HepG2 (cell line): ENCODE measurements around the gene DSCAM.

Experiments used
- ARID2 ChIP-seq: sonication (generic); formaldehyde crosslinking; IDR thresholded peaks from 2 replicates; pipeline ENCODE4 v1.8.1; 2022; ENCODE audit warnings: mild to moderate bottlenecking, missing genetic modification reagents, borderline replicate concordance
- BHLHE40 ChIP-seq: IDR thresholded peaks from 2 replicates; pipeline ENCODE4 v1.6.1; 2011; ENCODE audit warnings: low read length, improper control_type of control experiment
- ETV6 ChIP-seq: sonication (generic); formaldehyde crosslinking; conservative IDR thresholded peaks from 2 replicates; pipeline ENCODE4 v1.4.0; 2020; ENCODE audit warnings: missing genetic modification reagents
- MXI1 ChIP-seq: IDR thresholded peaks from 3 replicates; pipeline ENCODE4 v1.6.1; 2012; ENCODE audit warnings: low read depth, low read length, inconsistent platforms, borderline replicate concordance
- POLR2A ChIP-seq, 2 experiments: IDR thresholded peaks; 2 replicates each; pipeline ENCODE4 v1.6.1; 2011; ENCODE audit warnings: low read depth in 2 of 2, low read length in 2 of 2, mild to moderate bottlenecking in 1 of 2, moderate library complexity in 1 of 2; ENCODE audit not compliant: insufficient read depth in 1 of 2
- SALL2 ChIP-seq: sonication (generic); formaldehyde crosslinking; IDR thresholded peaks from 2 replicates; pipeline ENCODE4 v1.8.1; 2023; ENCODE audit warnings: mild to moderate bottlenecking, missing genetic modification reagents, inconsistent platforms
- SMAD9 ChIP-seq: sonication (generic); formaldehyde crosslinking; IDR thresholded peaks from 2 replicates; pipeline ENCODE4 v1.5.1; 2020; ENCODE audit warnings: mild to moderate bottlenecking, missing genetic modification reagents
- ZNF652 ChIP-seq: IDR thresholded peaks from 2 replicates; pipeline ENCODE4 v1.6.1; 2016; ENCODE audit warnings: low read depth, borderline replicate concordance
- TF ChIP-seq, protein P1 (sequence below): sonication (generic); formaldehyde crosslinking; conservative IDR thresholded peaks from 2 replicates; pipeline ENCODE4 v1.5.0; 2020; ENCODE audit warnings: missing genetic modification reagents
- TF ChIP-seq, protein P2 (sequence below): sonication (generic); formaldehyde crosslinking; IDR thresholded peaks from 2 replicates; pipeline ENCODE4 v1.8.0; 2022; ENCODE audit warnings: missing genetic modification reagents, mild to moderate bottlenecking, inconsistent platforms, borderline replicate concordance
- TF ChIP-seq, protein P3 (sequence below), 2 experiments: fragments of 450-650 bp in 1 of 2; sonication (generic) in 1 of 2; formaldehyde crosslinking in 1 of 2; IDR thresholded peaks; 2 replicates each; pipeline versions ENCODE4 v1.6.1 to v1.8.0; 2016 to 2022; ENCODE audit warnings: antibody characterized with exemption in 1 of 2, mild to moderate bottlenecking in 1 of 2, missing genetic modification reagents in 1 of 2
- TF ChIP-seq, protein P4 (sequence below): sonication (generic); formaldehyde crosslinking; IDR thresholded peaks from 2 replicates; pipeline ENCODE4 v1.5.0; 2020; ENCODE audit warnings: mild to moderate bottlenecking, missing genetic modification reagents, moderate library complexity
- TF ChIP-seq, protein P5 (sequence below): sonication (generic); formaldehyde crosslinking; IDR thresholded peaks from 2 replicates; pipeline ENCODE4 v1.5.1; 2020; ENCODE audit warnings: mild to moderate bottlenecking, missing genetic modification reagents, moderate library complexity

DNA sequence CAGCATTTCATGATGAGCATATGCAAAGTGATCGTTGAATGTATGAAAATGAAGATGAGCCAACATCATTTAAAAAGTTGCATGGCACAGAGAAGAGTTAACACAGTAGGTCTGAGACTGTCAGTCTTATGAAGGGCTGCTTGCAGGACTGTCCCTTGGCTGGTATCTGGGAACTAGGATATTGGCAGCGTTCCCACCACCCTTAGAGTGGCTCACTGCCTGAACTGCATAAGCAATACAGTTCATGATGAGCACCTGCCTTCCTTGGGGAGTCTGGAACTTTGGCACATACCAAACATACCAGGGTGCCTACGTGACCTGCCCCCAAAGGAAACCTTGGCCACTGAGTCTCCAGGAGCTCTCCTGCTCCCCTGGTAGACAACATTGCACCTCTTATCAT, 161.8 kb downstream of the DSCAM start:
- no peak for TF ChIP-seq MXI1
- no peak for TF ChIP-seq BHLHE40
- TF ChIP-seq ZNF652 (CRISPR knock-in tag): no peak
- TF ChIP-seq, protein P1, sequence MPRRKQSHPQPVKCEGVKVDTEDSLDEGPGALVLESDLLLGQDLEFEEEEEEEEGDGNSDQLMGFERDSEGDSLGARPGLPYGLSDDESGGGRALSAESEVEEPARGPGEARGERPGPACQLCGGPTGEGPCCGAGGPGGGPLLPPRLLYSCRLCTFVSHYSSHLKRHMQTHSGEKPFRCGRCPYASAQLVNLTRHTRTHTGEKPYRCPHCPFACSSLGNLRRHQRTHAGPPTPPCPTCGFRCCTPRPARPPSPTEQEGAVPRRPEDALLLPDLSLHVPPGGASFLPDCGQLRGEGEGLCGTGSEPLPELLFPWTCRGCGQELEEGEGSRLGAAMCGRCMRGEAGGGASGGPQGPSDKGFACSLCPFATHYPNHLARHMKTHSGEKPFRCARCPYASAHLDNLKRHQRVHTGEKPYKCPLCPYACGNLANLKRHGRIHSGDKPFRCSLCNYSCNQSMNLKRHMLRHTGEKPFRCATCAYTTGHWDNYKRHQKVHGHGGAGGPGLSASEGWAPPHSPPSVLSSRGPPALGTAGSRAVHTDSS (CRISPR knock-in tag): no peak
- TF ChIP-seq ARID2: no peak
- TF ChIP-seq POLR2A (IDR thresholded peaks at IDR 0.05; ENCODE audit: insufficient read depth in 1 of 2, low read depth in 2 of 2, low read length in 2 of 2): no peak
- TF ChIP-seq, protein P2, sequence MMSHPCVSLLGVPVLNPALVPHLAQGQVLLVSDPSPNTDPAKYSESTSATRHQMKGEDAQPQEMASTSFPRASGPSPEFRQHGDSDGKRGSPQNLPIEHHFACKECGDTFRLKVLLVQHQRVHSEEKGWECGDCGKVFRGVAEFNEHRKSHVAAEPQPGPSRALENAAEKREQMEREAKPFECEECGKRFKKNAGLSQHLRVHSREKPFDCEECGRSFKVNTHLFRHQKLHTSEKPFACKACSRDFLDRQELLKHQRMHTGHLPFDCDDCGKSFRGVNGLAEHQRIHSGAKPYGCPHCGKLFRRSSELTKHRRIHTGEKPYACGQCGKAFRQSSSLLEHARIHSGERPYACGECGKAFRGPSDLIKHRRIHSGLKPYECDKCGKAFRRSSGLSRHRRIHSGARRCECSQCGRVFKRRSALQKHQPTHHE (CRISPR knock-in tag): no peak
- TF ChIP-seq, protein P3, sequence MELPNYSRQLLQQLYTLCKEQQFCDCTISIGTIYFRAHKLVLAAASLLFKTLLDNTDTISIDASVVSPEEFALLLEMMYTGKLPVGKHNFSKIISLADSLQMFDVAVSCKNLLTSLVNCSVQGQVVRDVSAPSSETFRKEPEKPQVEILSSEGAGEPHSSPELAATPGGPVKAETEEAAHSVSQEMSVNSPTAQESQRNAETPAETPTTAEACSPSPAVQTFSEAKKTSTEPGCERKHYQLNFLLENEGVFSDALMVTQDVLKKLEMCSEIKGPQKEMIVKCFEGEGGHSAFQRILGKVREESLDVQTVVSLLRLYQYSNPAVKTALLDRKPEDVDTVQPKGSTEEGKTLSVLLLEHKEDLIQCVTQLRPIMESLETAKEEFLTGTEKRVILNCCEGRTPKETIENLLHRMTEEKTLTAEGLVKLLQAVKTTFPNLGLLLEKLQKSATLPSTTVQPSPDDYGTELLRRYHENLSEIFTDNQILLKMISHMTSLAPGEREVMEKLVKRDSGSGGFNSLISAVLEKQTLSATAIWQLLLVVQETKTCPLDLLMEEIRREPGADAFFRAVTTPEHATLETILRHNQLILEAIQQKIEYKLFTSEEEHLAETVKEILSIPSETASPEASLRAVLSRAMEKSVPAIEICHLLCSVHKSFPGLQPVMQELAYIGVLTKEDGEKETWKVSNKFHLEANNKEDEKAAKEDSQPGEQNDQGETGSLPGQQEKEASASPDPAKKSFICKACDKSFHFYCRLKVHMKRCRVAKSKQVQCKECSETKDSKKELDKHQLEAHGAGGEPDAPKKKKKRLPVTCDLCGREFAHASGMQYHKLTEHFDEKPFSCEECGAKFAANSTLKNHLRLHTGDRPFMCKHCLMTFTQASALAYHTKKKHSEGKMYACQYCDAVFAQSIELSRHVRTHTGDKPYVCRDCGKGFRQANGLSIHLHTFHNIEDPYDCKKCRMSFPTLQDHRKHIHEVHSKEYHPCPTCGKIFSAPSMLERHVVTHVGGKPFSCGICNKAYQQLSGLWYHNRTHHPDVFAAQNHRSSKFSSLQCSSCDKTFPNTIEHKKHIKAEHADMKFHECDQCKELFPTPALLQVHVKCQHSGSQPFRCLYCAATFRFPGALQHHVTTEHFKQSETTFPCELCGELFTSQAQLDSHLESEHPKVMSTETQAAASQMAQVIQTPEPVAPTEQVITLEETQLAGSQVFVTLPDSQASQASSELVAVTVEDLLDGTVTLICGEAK (IDR thresholded peaks at IDR 0.05): no peak
- TF ChIP-seq, protein P3 (CRISPR knock-in tag; IDR thresholded peaks at IDR 0.05): no peak
- TF ChIP-seq, protein P4, sequence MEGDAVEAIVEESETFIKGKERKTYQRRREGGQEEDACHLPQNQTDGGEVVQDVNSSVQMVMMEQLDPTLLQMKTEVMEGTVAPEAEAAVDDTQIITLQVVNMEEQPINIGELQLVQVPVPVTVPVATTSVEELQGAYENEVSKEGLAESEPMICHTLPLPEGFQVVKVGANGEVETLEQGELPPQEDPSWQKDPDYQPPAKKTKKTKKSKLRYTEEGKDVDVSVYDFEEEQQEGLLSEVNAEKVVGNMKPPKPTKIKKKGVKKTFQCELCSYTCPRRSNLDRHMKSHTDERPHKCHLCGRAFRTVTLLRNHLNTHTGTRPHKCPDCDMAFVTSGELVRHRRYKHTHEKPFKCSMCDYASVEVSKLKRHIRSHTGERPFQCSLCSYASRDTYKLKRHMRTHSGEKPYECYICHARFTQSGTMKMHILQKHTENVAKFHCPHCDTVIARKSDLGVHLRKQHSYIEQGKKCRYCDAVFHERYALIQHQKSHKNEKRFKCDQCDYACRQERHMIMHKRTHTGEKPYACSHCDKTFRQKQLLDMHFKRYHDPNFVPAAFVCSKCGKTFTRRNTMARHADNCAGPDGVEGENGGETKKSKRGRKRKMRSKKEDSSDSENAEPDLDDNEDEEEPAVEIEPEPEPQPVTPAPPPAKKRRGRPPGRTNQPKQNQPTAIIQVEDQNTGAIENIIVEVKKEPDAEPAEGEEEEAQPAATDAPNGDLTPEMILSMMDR (CRISPR knock-in tag): no peak
- no peak for TF ChIP-seq SALL2 (CRISPR knock-in tag)
- TF ChIP-seq, protein P5, sequence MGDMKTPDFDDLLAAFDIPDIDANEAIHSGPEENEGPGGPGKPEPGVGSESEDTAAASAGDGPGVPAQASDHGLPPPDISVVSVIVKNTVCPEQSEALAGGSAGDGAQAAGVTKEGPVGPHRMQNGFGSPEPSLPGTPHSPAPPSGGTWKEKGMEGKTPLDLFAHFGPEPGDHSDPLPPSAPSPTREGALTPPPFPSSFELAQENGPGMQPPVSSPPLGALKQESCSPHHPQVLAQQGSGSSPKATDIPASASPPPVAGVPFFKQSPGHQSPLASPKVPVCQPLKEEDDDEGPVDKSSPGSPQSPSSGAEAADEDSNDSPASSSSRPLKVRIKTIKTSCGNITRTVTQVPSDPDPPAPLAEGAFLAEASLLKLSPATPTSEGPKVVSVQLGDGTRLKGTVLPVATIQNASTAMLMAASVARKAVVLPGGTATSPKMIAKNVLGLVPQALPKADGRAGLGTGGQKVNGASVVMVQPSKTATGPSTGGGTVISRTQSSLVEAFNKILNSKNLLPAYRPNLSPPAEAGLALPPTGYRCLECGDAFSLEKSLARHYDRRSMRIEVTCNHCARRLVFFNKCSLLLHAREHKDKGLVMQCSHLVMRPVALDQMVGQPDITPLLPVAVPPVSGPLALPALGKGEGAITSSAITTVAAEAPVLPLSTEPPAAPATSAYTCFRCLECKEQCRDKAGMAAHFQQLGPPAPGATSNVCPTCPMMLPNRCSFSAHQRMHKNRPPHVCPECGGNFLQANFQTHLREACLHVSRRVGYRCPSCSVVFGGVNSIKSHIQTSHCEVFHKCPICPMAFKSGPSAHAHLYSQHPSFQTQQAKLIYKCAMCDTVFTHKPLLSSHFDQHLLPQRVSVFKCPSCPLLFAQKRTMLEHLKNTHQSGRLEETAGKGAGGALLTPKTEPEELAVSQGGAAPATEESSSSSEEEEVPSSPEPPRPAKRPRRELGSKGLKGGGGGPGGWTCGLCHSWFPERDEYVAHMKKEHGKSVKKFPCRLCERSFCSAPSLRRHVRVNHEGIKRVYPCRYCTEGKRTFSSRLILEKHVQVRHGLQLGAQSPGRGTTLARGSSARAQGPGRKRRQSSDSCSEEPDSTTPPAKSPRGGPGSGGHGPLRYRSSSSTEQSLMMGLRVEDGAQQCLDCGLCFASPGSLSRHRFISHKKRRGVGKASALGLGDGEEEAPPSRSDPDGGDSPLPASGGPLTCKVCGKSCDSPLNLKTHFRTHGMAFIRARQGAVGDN (CRISPR knock-in tag): no peak
- TF ChIP-seq ETV6: no peak
- no peak for TF ChIP-seq SMAD9 (CRISPR knock-in tag)
